RWPE1 (cell line): Measurements from ENCODE around the gene CCKAR.
A peak's percentile ranks its signal among the peaks of the same experiment; 100 is the strongest.

Experiments used
- CTCF ChIA-PET: fragments of 350-600 bp; sonication (Branson Sonifier 250); formaldehyde crosslinking; extraction: SDS; loops from one replicate; lab custom pipeline; 2021; lab: Yijun Ruan, JAX
- POLR2A ChIA-PET: fragments of 400-600 bp; formaldehyde crosslinking; extraction: SDS; loops from one replicate; lab custom pipeline; 2020; ENCODE audit warnings: antibody characterized with exemption; ENCODE audit not compliant: low non-redundant PET; lab: Yijun Ruan, JAX
- DNase-seq: peaks from one replicate; pipeline ENCODE4 v3.0.0; 2012; ENCODE audit warnings: low spot score
- H3K27ac ChIP-seq: fragments of 450-650 bp; 2 replicates; pipeline ENCODE4 v1.5.1; 2017
- CTCF ChIP-seq: fragments of 450-650 bp; conservative IDR thresholded peaks from 2 replicates; pipeline ENCODE4 v1.5.1; 2017; ENCODE audit warnings: low read depth, mild to moderate bottlenecking

CCKAR gene

GRCh38 chr4:26490111-26490959, at the start of gene CCKAR:
Gene CCKAR, minus strand, starts transcription at chr4:26490484. Its CDS starts 217 bp downstream, at chr4:26490267.
- CTCF ChIA-PET = interaction anchor here (0.7 kb wide), 1 partner anchor 232 kb away, joined by 4 read pairs; no protein-coding TSS in a partner anchor
- POLR2A ChIA-PET = no interaction called here

GRCh38 chr4:26533685-26534084, 43.4 kb upstream of the CCKAR start:
- CTCF ChIA-PET = no interaction called here

More at GRCh38 chr4:26490111-26490959, at the start of gene CCKAR:
- TF ChIP-seq CTCF = no peak
- no peak for DNase-seq
- no peak within 1 kb of the TSS for H3K27ac ChIP-seq

GRCh38 chr4:26531491-26532116, 41.3 kb upstream of the CCKAR start:
- H3K27ac ChIP-seq = no peak overlapping the region
- ChIA-PET CTCF (no interaction called here), POLR2A (no interaction called here)
- TF ChIP-seq CTCF = no peak
- DNase-seq = no peak

More at GRCh38 chr4:26533685-26534084, 43.4 kb upstream of the CCKAR start:
- H3K27ac ChIP-seq = no peak overlapping the region
- POLR2A ChIA-PET = no interaction called here
- DNase-seq = no peak
- TF ChIP-seq CTCF = no peak

GRCh38 chr4:26530099-26530498, 39.8 kb upstream of the CCKAR start:
- no peak for DNase-seq
- H3K27ac ChIP-seq = no peak overlapping the region
- ChIA-PET POLR2A (no interaction called here), CTCF (no interaction called here)
- TF ChIP-seq CTCF = no peak

GRCh38 chr4:26529479-26529878, 39.2 kb upstream of the CCKAR start:
- no peak overlapping the region for H3K27ac ChIP-seq
- ChIA-PET CTCF (no interaction called here), POLR2A (no interaction called here)
- DNase-seq = no peak
- no peak for TF ChIP-seq CTCF

- no peak for TF ChIP-seq CTCF
- CTCF ChIA-PET = no interaction called here
- DNase-seq = peak; percentile 9
- no peak overlapping the region for H3K27ac ChIP-seq
- POLR2A ChIA-PET = no interaction called here
Observed at GRCh38 chr4:26525771-26526150, 35.5 kb upstream of the CCKAR start.
